Cardiac muscle cell (in vitro differentiated cells and primary cell): ENCODE measurements around the gene EVA1C. TPM values are rescaled to one million over a fixed set of nuclear protein-coding genes. Genes with fewer than 3 reads are reported as not detected.

ENCODE experiments used
- DNase-seq, 2 donors: peaks; one replicate each; pipeline versions ENCODE4 v3.0.0 to v3.0.0-alpha.2; 2010 to 2017; ENCODE audit warnings: low read depth in 1 of 2, low spot score in 1 of 2
- H3K27ac ChIP-seq: fragments of 200-600 bp; sonication (generic); 2 replicates; pipeline ENCODE4 v1.5.1; 2016
- H3K27me3 ChIP-seq: fragments of 200-600 bp; sonication (generic); 2 replicates; pipeline ENCODE4 v1.6.0; 2016; ENCODE audit warnings: control low read depth
- H3K36me3 ChIP-seq: fragments of 200-600 bp; sonication (generic); 2 replicates; pipeline ENCODE4 v1.5.1; 2016; ENCODE audit warnings: control low read depth
- H3K4me1 ChIP-seq: fragments of 200-600 bp; sonication (generic); 2 replicates; pipeline ENCODE4 v1.8.1; 2017; ENCODE audit warnings: low read depth, mild to moderate bottlenecking, mixed run types
- H3K4me3 ChIP-seq: fragments of 200-600 bp; sonication (generic); 2 replicates; pipeline ENCODE4 v1.5.1; 2016; ENCODE audit warnings: mild to moderate bottlenecking
- H3K9me3 ChIP-seq: fragments of 200-600 bp; sonication (generic); 2 replicates; pipeline ENCODE4 v1.5.1; 2017; ENCODE audit warnings: low read depth, mild to moderate bottlenecking, control low read depth
- CTCF ChIP-seq: IDR thresholded peaks from 2 replicates; pipeline ENCODE4 v1.5.1; 2012; ENCODE audit warnings: low read depth, mild to moderate bottlenecking, low read length
- polyA plus RNA-seq: library from polyadenylated mRNA; unstranded; fragments of >200 nt; fragmentation: Nextera tagmentation; extraction: Ambion mirVana; gene quantifications from 2 replicates; pipeline ENCODE4 v1.2.1, GENCODE V29; 2016
- total RNA-seq: library from RNA; depleted of rRNA; stranded (reverse); fragments of >200 nt; gene quantifications from 2 replicates; pipeline ENCODE4 v1.2.3, GENCODE V29; 2016

Gene EVA1C
- total and polyA plus RNA-seq, 2 experiments from 2014 or later = 0.51 TPM; not detected in 1

- H3K4me3 ChIP-seq = no peak overlapping the region
- H3K9me3 ChIP-seq = no peaks in the 10 kb centered on the region
- no peak overlapping the region for H3K27ac ChIP-seq
- H3K36me3 ChIP-seq = no peaks in the 10 kb centered on the region
- TF ChIP-seq CTCF = no peak
- no peak for DNase-seq
- H3K4me1 ChIP-seq = no peaks in the 10 kb centered on the region
- H3K27me3 ChIP-seq = no peaks in the 10 kb centered on the region
These were observed 60.6 kb downstream of the EVA1C start for GRCh38 chr21:32472890-32473765.

DNA sequence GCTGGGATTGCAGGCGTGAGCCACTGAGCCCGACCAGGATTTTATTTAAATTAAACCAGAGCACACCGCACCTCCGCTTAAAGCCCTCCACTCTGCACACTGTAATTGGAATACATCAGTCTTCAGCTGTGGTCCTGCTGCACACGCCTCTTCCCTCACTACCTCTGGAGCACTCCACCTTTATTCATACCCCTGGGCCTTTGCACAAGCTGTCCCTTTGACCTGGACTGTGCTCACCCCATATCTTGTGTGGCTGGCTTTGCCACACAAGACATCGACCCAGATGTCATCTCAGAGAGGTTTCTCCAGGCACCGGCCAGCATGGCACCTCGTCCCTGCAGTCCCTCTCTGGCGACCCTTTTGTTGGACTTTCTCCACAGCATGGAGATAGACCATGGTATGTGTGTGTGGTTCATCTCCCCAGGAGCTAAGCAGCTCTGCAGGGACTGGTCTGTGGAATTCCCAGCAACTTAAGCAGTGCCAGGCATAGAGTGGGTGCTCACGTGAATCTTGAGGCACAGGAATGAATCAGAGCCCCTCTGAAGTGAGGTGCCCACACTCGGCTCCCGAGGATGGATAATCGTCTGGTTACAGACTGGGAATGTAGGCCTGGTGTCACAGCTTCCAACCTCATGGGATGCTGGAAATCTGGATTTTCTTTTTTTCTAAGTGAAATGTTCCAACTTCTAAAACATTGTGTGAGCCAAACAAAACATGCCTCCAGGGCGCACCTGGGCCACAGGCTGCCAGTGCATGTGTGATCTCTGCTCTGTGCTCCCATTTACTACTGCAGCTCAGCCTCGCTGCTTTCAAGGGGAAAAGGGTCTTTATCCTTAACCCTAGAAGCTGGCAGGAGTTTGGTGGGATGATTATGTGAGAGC lies 61.9 kb downstream of the EVA1C start:
- DNase-seq = no peak
- Histone ChIP-seq H3K36me3 (no peaks in the 10 kb centered on the region), H3K27ac (no peak overlapping the region), H3K27me3 (no peaks in the 10 kb centered on the region), H3K4me1 (no peaks in the 10 kb centered on the region), H3K4me3 (no peak overlapping the region), H3K9me3 (no peaks in the 10 kb centered on the region)
- TF ChIP-seq CTCF = no peak

DNA sequence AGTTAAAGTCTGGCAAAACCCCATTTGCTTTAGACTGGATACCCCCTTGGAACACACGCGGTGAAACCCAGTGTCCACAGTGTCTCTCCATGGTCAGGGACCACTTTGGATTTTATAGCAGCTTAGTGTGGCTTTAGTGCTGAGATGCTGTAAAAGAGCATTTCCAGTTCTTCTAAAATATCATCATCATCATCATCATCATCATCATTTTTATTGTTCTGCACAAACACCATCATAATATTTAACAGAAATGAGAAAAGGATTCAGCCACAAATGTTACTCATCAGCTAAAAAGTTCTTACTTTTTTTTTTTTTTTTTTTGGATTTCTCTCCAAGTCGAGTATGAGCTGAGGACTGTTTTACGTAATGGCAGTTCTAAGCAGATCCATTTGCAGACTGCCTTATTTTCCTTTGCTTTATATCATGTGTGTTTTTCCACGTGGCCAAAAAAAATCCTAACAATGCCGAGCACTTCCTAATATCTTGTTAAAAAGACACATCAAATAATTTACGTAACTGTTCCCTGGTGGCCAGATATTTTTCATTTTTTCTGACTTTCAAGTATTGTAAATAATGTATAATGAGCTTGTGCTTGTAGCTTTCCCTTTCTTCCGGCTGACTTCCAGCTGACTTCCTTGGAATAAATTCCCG lies 62.8 kb downstream of the EVA1C start:
- Histone ChIP-seq H3K36me3 (no peaks in the 10 kb centered on the region), H3K27me3 (no peaks in the 10 kb centered on the region), H3K4me1 (no peaks in the 10 kb centered on the region), H3K9me3 (no peaks in the 10 kb centered on the region), H3K27ac (no peak overlapping the region), H3K4me3 (no peak overlapping the region)
- TF ChIP-seq CTCF = no peak
- DNase-seq = peak in 1 of 2 donors; percentile 87

- H3K27ac ChIP-seq = no peak overlapping the region
- no peaks in the 10 kb centered on the region for H3K4me1 ChIP-seq
- H3K4me3 ChIP-seq = no peak overlapping the region
- no peak for DNase-seq
- no peaks in the 10 kb centered on the region for H3K9me3 ChIP-seq
- no peak for TF ChIP-seq CTCF
- no peaks in the 10 kb centered on the region for H3K36me3 ChIP-seq
- H3K27me3 ChIP-seq = no peaks in the 10 kb centered on the region
These were observed 64.3 kb downstream of the EVA1C start for GRCh38 chr21:32476661-32477423.

DNA sequence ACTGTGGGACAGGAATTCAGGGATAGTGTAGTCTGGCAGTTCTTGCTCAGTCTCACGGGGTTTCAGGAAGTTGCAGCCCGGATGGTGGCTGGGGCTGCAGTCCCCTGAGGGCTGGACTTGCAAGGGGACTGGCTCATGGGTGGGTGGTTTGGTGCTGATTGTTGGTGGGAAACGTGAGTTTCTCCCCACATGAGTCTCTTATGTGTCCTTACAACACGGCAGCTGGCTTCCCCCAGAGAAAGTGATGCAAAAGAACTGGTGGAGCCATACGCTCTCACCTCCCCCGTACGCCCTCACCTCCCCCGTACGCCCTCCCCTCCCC lies 64.9 kb downstream of the EVA1C start:
- H3K27me3 ChIP-seq = no peaks in the 10 kb centered on the region
- DNase-seq = no peak
- H3K9me3 ChIP-seq = no peaks in the 10 kb centered on the region
- no peak overlapping the region for H3K4me3 ChIP-seq
- TF ChIP-seq CTCF = no peak
- H3K27ac ChIP-seq = no peak overlapping the region
- no peaks in the 10 kb centered on the region for H3K4me1 ChIP-seq
- no peaks in the 10 kb centered on the region for H3K36me3 ChIP-seq
